Anterior cingulate cortex (tissue), 58 donors: ENCODE data around the gene TPGS1.

ENCODE experiments used
- DNase-seq, 58 donors: peaks; one replicate each; lab custom pipeline; 2025; lab: John Stamatoyannopoulos, UW

Gene TPGS1

GRCh38 chr19:556611-557382 is 49.5 kb downstream of the TPGS1 start:
- no peak for DNase-seq

GRCh38 chr19:558770-559439 is 51.6 kb downstream of the TPGS1 start:
- DNase-seq: peak in 22 of 58 donors; percentile 4 to 62 (median 28)

DNA sequence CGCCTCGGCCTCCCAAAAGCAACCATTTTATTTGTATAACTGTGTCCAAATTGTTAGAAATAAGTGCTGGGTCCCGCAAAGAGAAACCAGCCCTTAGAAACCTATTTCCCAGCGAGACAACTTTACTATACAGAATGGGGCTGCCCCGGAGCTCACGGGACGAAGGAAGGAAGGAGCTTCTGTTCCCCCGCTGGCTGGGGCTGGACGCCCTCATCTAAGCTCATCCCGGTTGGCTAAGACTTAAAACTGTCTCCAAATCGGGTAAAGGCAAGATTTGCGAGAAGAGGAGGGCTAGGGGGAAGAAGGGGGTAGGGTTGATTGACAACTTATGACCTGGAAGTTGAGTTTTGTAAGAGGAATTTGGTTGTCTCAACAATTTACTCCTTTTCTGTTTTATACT is 52.8 kb downstream of the TPGS1 start:
- no peak for DNase-seq

GRCh38 chr19:566403-566802 is 59.1 kb downstream of the TPGS1 start:
- peak in 1 of 58 donors; percentile 17 for DNase-seq

- DNase-seq: no peak
These were observed 59.5 kb downstream of the TPGS1 start for GRCh38 chr19:566844-567243.

- no peak for DNase-seq
These were observed 60.1 kb downstream of the TPGS1 start for GRCh38 chr19:567296-567900.
